ENCODE data around the gene SCNN1G.
A peak's percentile ranks its signal among the peaks of the same experiment; 100 is the strongest.

The SCNN1G gene

GRCh38 chr16:23175651-23176050 is 6.9 kb upstream of the SCNN1G start:
- in situ Hi-C loops (cut with HindIII; ENCODE audit: low sequenced_read_pairs), result loop anchor here (25.0 kb wide), 1 partner anchor 262 kb away; no protein-coding TSS in a partner anchor
- no peak overlapping the region for H3K4me3 ChIP-seq (ENCODE audit: low read depth, low read length)
- TF ChIP-seq CTCF (IDR thresholded peaks at IDR 0.05; ENCODE audit: low read depth, low read length, missing control alignments), result no peak
- no peak for DNase-seq (ENCODE audit: low read depth)

DNA sequence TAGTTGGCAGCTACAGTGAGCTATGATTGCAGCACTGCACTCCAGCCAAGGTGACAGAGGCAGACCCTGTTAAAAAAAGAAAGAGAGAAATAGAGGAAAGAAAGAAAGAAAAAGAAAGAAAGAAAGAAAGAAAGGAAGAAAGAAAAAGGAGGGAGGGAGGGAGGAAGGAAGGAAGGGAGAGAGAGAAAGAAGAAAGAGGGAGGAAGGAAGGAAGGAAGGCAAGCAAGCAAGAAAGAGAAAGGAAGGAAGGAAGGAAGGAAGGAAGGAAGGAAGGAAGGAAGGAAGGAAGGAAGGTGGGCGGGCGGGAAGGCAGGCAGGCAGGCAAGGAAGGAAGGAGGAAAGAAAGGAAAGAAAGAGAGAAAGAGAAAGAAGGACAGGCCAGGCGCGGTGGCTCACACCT is 1.0 kb upstream of the SCNN1G start:
- no peak for TF ChIP-seq CTCF (IDR thresholded peaks at IDR 0.05; ENCODE audit: low read depth, low read length, missing control alignments)
- in situ Hi-C loops (cut with HindIII; ENCODE audit: low sequenced_read_pairs), result loop anchor here (25.0 kb wide), 1 partner anchor 256 kb away; no protein-coding TSS in a partner anchor
- no peak for DNase-seq (ENCODE audit: low read depth)
- no peak overlapping the region for H3K4me3 ChIP-seq (ENCODE audit: low read depth, low read length)

- in situ Hi-C loops (cut with HindIII; ENCODE audit: low sequenced_read_pairs), result loop anchor here (25.0 kb wide), 1 partner anchor 255 kb away; no protein-coding TSS in a partner anchor
Measured at GRCh38 chr16:23182206-23182678, 303 bp upstream of the SCNN1G start.

GRCh38 chr16:23183543-23183862 is 958 bp downstream of the SCNN1G start:
- H3K4me3 ChIP-seq (ENCODE audit: low read depth, low read length), result no peak overlapping the region
- in situ Hi-C loops (cut with HindIII; ENCODE audit: low sequenced_read_pairs), result loop anchor here (25.0 kb wide), 1 partner anchor 254 kb away; no protein-coding TSS in a partner anchor
- TF ChIP-seq CTCF (IDR thresholded peaks at IDR 0.05; ENCODE audit: low read depth, low read length, missing control alignments), result no peak
- no peak for DNase-seq (ENCODE audit: low read depth)

More at GRCh38 chr16:23182206-23182678, 303 bp upstream of the SCNN1G start:
- no peak for DNase-seq (ENCODE audit: low read depth)
- peak; percentile 64 for TF ChIP-seq CTCF (IDR thresholded peaks at IDR 0.05; ENCODE audit: low read depth, low read length, missing control alignments)
- H3K4me3 ChIP-seq (ENCODE audit: low read depth, low read length), result peak overlapping the region; percentile 26

GRCh38 chr16:23185656-23186055 is 3.1 kb downstream of the SCNN1G start:
- in situ Hi-C loops (cut with HindIII; ENCODE audit: low sequenced_read_pairs), result loop anchor here (25.0 kb wide), 1 partner anchor 252 kb away; no protein-coding TSS in a partner anchor
- no peak for DNase-seq (ENCODE audit: low read depth)
- H3K4me3 ChIP-seq (ENCODE audit: low read depth, low read length), result no peak overlapping the region
- TF ChIP-seq CTCF (IDR thresholded peaks at IDR 0.05; ENCODE audit: low read depth, low read length, missing control alignments), result no peak

GRCh38 chr16:23186171-23186570 is 3.6 kb downstream of the SCNN1G start:
- no peak for TF ChIP-seq CTCF (IDR thresholded peaks at IDR 0.05; ENCODE audit: low read depth, low read length, missing control alignments)
- H3K4me3 ChIP-seq (ENCODE audit: low read depth, low read length), result no peak overlapping the region
- in situ Hi-C loops (cut with HindIII; ENCODE audit: low sequenced_read_pairs), result loop anchor here (25.0 kb wide), 1 partner anchor 251 kb away; no protein-coding TSS in a partner anchor
- no peak for DNase-seq (ENCODE audit: low read depth)
